GM18867 (cell line): ENCODE measurements around the gene EIF4G3.

ENCODE experiments used
- ATAC-seq: cut with Tn5 transposase; IDR thresholded peaks from one replicate; pipeline ENCODE4 v1.9.1; 2021; ENCODE audit warnings: mild to moderate bottlenecking, moderate library complexity; ENCODE audit not compliant: unreplicated experiment

EIF4G3 gene

GRCh38 chr1:21000245-21000594, 176.5 kb downstream of the EIF4G3 start:
- no peak for ATAC-seq

- no peak for ATAC-seq
Observed at GRCh38 chr1:20999525-21000244, 177.0 kb downstream of the EIF4G3 start.

- no peak for ATAC-seq
Observed at GRCh38 chr1:20998826-20999225, 177.9 kb downstream of the EIF4G3 start.

- no peak for ATAC-seq
Observed at GRCh38 chr1:20997602-20998224, 179.0 kb downstream of the EIF4G3 start.

- ATAC-seq, result no peak
Observed at GRCh38 chr1:20996554-20996953, 180.1 kb downstream of the EIF4G3 start.

GRCh38 chr1:20993716-20994575, 182.8 kb downstream of the EIF4G3 start:
- no peak for ATAC-seq

- no peak for ATAC-seq
Observed at GRCh38 chr1:20992322-20993056, 184.2 kb downstream of the EIF4G3 start.

GRCh38 chr1:20988943-20989342, 187.8 kb downstream of the EIF4G3 start:
- no peak for ATAC-seq

- no peak for ATAC-seq
Observed at GRCh38 chr1:20987831-20988825, 188.6 kb downstream of the EIF4G3 start.

- no peak for ATAC-seq
Observed at GRCh38 chr1:20983297-20983889, 193.3 kb downstream of the EIF4G3 start.

- ATAC-seq, result no peak
Observed at GRCh38 chr1:20982316-20982715, 194.4 kb downstream of the EIF4G3 start.

GRCh38 chr1:20981915-20982314, 194.8 kb downstream of the EIF4G3 start:
- ATAC-seq, result no peak

GRCh38 chr1:20980051-20980450, 196.6 kb downstream of the EIF4G3 start:
- no peak for ATAC-seq

GRCh38 chr1:20978413-20978812, 198.3 kb downstream of the EIF4G3 start:
- ATAC-seq, result no peak

GRCh38 chr1:20975668-20976067, 201.0 kb downstream of the EIF4G3 start:
- ATAC-seq, result no peak

GRCh38 chr1:20974951-20975350, 201.7 kb downstream of the EIF4G3 start:
- ATAC-seq, result no peak

GRCh38 chr1:20974069-20974468, 202.6 kb downstream of the EIF4G3 start:
- ATAC-seq, result no peak

GRCh38 chr1:20972855-20973254, 203.8 kb downstream of the EIF4G3 start:
- ATAC-seq, result no peak
